ENCODE data around the gene ZC3HAV1L. TPM values are rescaled to one million over a fixed set of nuclear protein-coding genes. Genes with fewer than 3 reads are reported as not detected.

Gene ZC3HAV1L
- total RNA-seq, 1 experiment from 2014 or later, result 34.2 TPM

DNA sequence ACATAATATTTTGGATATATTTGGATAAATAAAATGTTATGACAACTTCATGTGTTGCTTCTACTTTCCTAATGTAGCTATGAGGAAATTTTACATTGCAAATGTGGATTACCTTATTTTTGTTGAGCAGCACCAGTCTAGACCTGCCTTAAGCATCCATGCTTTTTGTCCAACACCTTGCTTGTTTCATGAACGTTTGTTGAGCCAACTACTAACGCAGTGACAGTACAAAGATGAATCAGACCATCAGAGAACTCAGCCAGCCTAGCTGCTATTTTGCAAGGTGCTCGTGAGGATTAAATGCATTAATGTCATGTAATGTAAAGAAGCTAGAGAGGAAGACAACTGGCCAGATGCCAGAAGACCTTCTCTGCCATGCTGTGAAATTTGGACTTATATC is 1.1 kb upstream of the ZC3HAV1L start:
- no peaks in the 10 kb centered on the region for H3K9me2 ChIP-seq (ENCODE audit: insufficient read depth)
- H3K79me2 ChIP-seq (ENCODE audit: low read depth), result peaks cover 29% of the 10 kb centered on the region
- no peak overlapping the region for H3K27ac ChIP-seq
- H2AFZ ChIP-seq, result no peak overlapping the region
- peaks cover 15% of the 10 kb centered on the region for H3K4me1 ChIP-seq (replicated peaks; ENCODE audit: insufficient read depth)
- no peak for DNase-seq
- no peaks in the 10 kb centered on the region for H3K27me3 ChIP-seq (ENCODE audit: insufficient read depth, low read depth)
- H3K36me3 ChIP-seq (ENCODE audit: low read depth), result peaks cover 17% of the 10 kb centered on the region
- ChIA-PET POLR2A (ENCODE audit: unreplicated experiment) (no interaction called here), CTCF (interaction anchor here (1.0 kb wide), 1 partner anchor 16 kb away, joined by 3 read pairs; no protein-coding TSS in a partner anchor)
- H3K4me3 ChIP-seq, result no peak overlapping the region
- peaks cover 21% of the 10 kb centered on the region for H3F3A ChIP-seq (ENCODE audit: insufficient read depth, low read depth)
- TF ChIP-seq EZH2 (IDR thresholded peaks at IDR 0.05; ENCODE audit: low read depth), result no peak
- TF ChIP-seq, protein P1, sequence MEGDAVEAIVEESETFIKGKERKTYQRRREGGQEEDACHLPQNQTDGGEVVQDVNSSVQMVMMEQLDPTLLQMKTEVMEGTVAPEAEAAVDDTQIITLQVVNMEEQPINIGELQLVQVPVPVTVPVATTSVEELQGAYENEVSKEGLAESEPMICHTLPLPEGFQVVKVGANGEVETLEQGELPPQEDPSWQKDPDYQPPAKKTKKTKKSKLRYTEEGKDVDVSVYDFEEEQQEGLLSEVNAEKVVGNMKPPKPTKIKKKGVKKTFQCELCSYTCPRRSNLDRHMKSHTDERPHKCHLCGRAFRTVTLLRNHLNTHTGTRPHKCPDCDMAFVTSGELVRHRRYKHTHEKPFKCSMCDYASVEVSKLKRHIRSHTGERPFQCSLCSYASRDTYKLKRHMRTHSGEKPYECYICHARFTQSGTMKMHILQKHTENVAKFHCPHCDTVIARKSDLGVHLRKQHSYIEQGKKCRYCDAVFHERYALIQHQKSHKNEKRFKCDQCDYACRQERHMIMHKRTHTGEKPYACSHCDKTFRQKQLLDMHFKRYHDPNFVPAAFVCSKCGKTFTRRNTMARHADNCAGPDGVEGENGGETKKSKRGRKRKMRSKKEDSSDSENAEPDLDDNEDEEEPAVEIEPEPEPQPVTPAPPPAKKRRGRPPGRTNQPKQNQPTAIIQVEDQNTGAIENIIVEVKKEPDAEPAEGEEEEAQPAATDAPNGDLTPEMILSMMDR (conservative IDR thresholded peaks at IDR 0.05), result no peak
- no peaks in the 10 kb centered on the region for H3K9me3 ChIP-seq (ENCODE audit: insufficient read depth, low read depth)
- peak overlapping the region; percentile 86; the same call in 1 of the 2 replicates for H3K4me2 ChIP-seq
- BruUV-seq (replicated peaks), result no TSS peak
- peaks cover 14% of the 10 kb centered on the region for H4K20me1 ChIP-seq (ENCODE audit: insufficient read depth)
- intact Hi-C loops (cut with micrococcal nuclease; ENCODE audit: unreplicated experiment), result loop anchor here (1.0 to 10.0 kb wide), 2 partner anchors 7 to 282 kb away; no protein-coding TSS in a partner anchor

DNA sequence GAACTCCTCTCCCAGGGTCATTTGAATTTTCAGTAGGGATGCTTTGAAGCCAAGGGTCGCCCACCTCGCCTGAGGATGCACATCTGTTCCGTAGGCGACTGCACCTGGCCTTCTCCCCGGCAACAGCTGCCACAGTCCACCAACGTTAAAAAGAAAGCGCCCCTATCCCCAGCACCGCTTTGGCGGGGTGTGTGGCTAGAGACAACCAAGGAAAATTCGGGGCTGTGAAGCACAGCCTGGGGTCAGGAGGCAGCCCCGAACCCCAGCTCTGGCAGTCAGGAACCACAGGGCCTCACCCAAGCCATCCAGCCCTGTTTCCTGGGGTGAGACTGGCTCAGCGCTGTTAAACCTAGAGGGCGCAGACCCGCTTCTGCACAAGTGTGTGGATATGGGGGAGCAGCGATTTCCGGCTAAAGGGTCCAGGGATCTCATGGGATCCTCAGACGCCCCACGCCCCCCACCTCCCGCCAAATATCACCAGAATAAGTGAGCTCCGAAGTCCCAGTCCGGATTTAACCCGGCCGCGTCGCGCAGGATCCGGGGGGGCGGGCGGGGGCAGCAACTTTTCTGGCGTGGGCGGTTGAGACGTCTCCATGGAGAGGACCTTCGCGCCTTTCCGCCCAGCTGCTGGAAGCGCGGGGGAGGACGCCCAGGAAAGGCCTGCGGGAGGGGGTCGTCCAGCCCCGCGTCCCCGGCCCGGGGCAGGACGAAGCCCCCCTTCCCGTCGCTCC is 822 bp downstream of the ZC3HAV1L start:
- Histone ChIP-seq H3K9me2 (ENCODE audit: insufficient read depth) (no peaks in the 10 kb centered on the region), H2AFZ (peak overlapping the region; percentile 97), H3K79me2 (ENCODE audit: low read depth) (peaks cover 36% of the 10 kb centered on the region), H3K36me3 (ENCODE audit: low read depth) (peaks cover 33% of the 10 kb centered on the region), H3K4me3 (peak overlapping the region; percentile 95), H3K27ac (peak overlapping the region; percentile 56; the same call in 1 of the 2 replicates), H3K4me2 (peak overlapping the region; percentile 86), H3F3A (ENCODE audit: insufficient read depth, low read depth) (peaks cover 25% of the 10 kb centered on the region), H3K27me3 (ENCODE audit: insufficient read depth, low read depth) (no peaks in the 10 kb centered on the region), H3K9me3 (ENCODE audit: insufficient read depth, low read depth) (no peaks in the 10 kb centered on the region), H4K20me1 (ENCODE audit: insufficient read depth) (peaks cover 14% of the 10 kb centered on the region), H3K4me1 (replicated peaks; ENCODE audit: insufficient read depth) (peaks cover 15% of the 10 kb centered on the region)
- intact Hi-C loops (cut with micrococcal nuclease; ENCODE audit: unreplicated experiment), result loop anchor here (1.0 to 10.0 kb wide), 2 partner anchors 40 to 280 kb away; no protein-coding TSS in a partner anchor
- DNase-seq, result peak in 1 of 2 experiments; percentile 42
- ChIA-PET POLR2A (ENCODE audit: unreplicated experiment) (interaction anchor here (0.6 to 0.7 kb wide), 3 partner anchors 10 to 707 kb away, joined by 3 to 18 read pairs (median 9); no protein-coding TSS in a partner anchor), CTCF (interaction anchor here (0.6 kb wide), 1 partner anchor 28 kb away, joined by 3 read pairs; no protein-coding TSS in a partner anchor)
- no peak for TF ChIP-seq EZH2 (IDR thresholded peaks at IDR 0.05; ENCODE audit: low read depth)
- TF ChIP-seq, protein P1 (conservative IDR thresholded peaks at IDR 0.05), result no peak
- no TSS peak for BruUV-seq (replicated peaks)

DNA sequence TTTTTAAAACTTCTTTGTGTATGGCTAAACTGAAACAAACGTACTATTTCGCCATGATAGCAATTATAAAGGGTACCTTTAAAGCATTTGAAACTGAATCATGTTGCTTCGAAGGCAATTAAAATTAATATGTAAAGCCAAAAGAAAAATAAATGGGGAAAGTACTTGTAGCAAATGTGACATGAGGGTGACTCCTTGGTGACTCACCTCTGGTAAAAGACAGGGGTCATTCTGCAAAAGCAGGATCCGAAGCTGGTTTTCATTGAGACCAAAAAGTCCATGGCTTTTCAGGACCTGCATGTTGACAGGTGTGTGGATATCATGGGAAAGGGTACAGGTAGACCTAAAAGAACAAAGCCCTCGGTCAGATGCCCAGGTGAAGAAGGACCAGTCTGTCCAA is 1.5 kb downstream of the ZC3HAV1L start:
- no TSS peak for BruUV-seq (replicated peaks)
- Histone ChIP-seq H4K20me1 (ENCODE audit: insufficient read depth) (peaks cover 14% of the 10 kb centered on the region), H3F3A (ENCODE audit: insufficient read depth, low read depth) (peaks cover 25% of the 10 kb centered on the region), H3K27ac (peak overlapping the region; percentile 4; the same call in 1 of the 2 replicates), H3K79me2 (ENCODE audit: low read depth) (peaks cover 36% of the 10 kb centered on the region), H3K36me3 (ENCODE audit: low read depth) (peaks cover 37% of the 10 kb centered on the region), H3K4me2 (peak overlapping the region; percentile 86), H3K27me3 (ENCODE audit: insufficient read depth, low read depth) (no peaks in the 10 kb centered on the region), H3K9me3 (ENCODE audit: insufficient read depth, low read depth) (no peaks in the 10 kb centered on the region), H2AFZ (no peak overlapping the region), H3K9me2 (ENCODE audit: insufficient read depth) (no peaks in the 10 kb centered on the region), H3K4me3 (peak overlapping the region; percentile 95), H3K4me1 (replicated peaks; ENCODE audit: insufficient read depth) (peaks cover 15% of the 10 kb centered on the region)
- CTCF ChIA-PET, result no interaction called here
- TF ChIP-seq, protein P1 (conservative IDR thresholded peaks at IDR 0.05), result no peak
- TF ChIP-seq EZH2 (IDR thresholded peaks at IDR 0.05; ENCODE audit: low read depth), result no peak
- POLR2A ChIA-PET (ENCODE audit: unreplicated experiment), result no interaction called here
- DNase-seq, result peak in 1 of 2 experiments; percentile 45
- intact Hi-C loops (cut with micrococcal nuclease; ENCODE audit: unreplicated experiment), result loop anchor here (1.0 to 10.0 kb wide), 2 partner anchors 41 to 280 kb away; no protein-coding TSS in a partner anchor
